KMS-11 (cell line): ENCODE results near the gene FUOM.

ENCODE experiments used
- H2AFZ ChIP-seq: fragments of 200-600 bp; sonication (generic); 2 replicates; pipeline ENCODE4 v1.6.1; 2016; ENCODE audit warnings: antibody characterized with exemption, mixed run types, low read depth
- H3K27ac ChIP-seq: fragments of 200-600 bp; sonication (generic); 2 replicates; pipeline ENCODE4 v1.6.1; 2016; ENCODE audit warnings: mild to moderate bottlenecking, mixed run types
- H3K27me3 ChIP-seq: fragments of 200-600 bp; sonication (generic); 2 replicates; pipeline ENCODE4 v1.6.1; 2017; ENCODE audit warnings: mild to moderate bottlenecking, low read depth, mixed run types, moderate library complexity; ENCODE audit not compliant: insufficient read depth
- H3K36me3 ChIP-seq: fragments of 200-600 bp; sonication (generic); 2 replicates; pipeline ENCODE4 v1.6.1; 2017; ENCODE audit warnings: mild to moderate bottlenecking, mixed run types; ENCODE audit not compliant: insufficient read depth
- H3K4me1 ChIP-seq: fragments of 200-600 bp; sonication (generic); 2 replicates; pipeline ENCODE4 v1.6.1; 2016; ENCODE audit warnings: mild to moderate bottlenecking, low read depth, mixed run types; ENCODE audit not compliant: poor library complexity, severe bottlenecking
- H3K4me2 ChIP-seq: fragments of 200-600 bp; sonication (generic); 2 replicates; pipeline ENCODE4 v1.7.0; 2016; ENCODE audit warnings: mild to moderate bottlenecking, mixed run types
- H3K4me3 ChIP-seq: fragments of 200-600 bp; sonication (generic); IDR thresholded peaks from 2 replicates; pipeline ENCODE4 v1.6.1; 2017; ENCODE audit warnings: low read depth, low read length, mixed read lengths; ENCODE audit not compliant: insufficient read depth
- H3K79me2 ChIP-seq: fragments of 200-600 bp; sonication (generic); 2 replicates; pipeline ENCODE4 v1.6.1; 2016; ENCODE audit warnings: low read depth, mixed run types; ENCODE audit not compliant: insufficient read depth
- H3K9ac ChIP-seq: fragments of 200-600 bp; sonication (generic); 2 replicates; pipeline ENCODE4 v1.6.1; 2016; ENCODE audit warnings: mild to moderate bottlenecking, mixed run types
- H4K20me1 ChIP-seq: fragments of 200-600 bp; sonication (generic); 2 replicates; pipeline ENCODE4 v1.6.1; 2016; ENCODE audit warnings: mild to moderate bottlenecking, mixed run types; ENCODE audit not compliant: insufficient read depth
- TF ChIP-seq, protein P1 (sequence below): fragments of 200-600 bp; sonication (generic); conservative IDR thresholded peaks from 2 replicates; pipeline ENCODE4 v1.6.1; 2017; ENCODE audit warnings: low read depth, mild to moderate bottlenecking, antibody characterized with exemption, low read length, moderate library complexity, mixed read lengths

Gene FUOM

GRCh38 chr10:133361773-133362441, 4.1 kb upstream of the FUOM start:
- Histone ChIP-seq H3K9ac (no peak overlapping the region), H3K27ac (no peak overlapping the region), H3K36me3 (no peaks in the 10 kb centered on the region), H2AFZ (no peak overlapping the region), H3K4me3 (no peak overlapping the region), H3K4me2 (no peak overlapping the region), H3K4me1 (no peaks in the 10 kb centered on the region), H3K79me2 (no peaks in the 10 kb centered on the region), H3K27me3 (no peaks in the 10 kb centered on the region), H4K20me1 (no peaks in the 10 kb centered on the region)
- TF ChIP-seq, protein P1, sequence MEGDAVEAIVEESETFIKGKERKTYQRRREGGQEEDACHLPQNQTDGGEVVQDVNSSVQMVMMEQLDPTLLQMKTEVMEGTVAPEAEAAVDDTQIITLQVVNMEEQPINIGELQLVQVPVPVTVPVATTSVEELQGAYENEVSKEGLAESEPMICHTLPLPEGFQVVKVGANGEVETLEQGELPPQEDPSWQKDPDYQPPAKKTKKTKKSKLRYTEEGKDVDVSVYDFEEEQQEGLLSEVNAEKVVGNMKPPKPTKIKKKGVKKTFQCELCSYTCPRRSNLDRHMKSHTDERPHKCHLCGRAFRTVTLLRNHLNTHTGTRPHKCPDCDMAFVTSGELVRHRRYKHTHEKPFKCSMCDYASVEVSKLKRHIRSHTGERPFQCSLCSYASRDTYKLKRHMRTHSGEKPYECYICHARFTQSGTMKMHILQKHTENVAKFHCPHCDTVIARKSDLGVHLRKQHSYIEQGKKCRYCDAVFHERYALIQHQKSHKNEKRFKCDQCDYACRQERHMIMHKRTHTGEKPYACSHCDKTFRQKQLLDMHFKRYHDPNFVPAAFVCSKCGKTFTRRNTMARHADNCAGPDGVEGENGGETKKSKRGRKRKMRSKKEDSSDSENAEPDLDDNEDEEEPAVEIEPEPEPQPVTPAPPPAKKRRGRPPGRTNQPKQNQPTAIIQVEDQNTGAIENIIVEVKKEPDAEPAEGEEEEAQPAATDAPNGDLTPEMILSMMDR = no peak

GRCh38 chr10:133361227-133361626, 3.4 kb upstream of the FUOM start:
- no peaks in the 10 kb centered on the region for H4K20me1 ChIP-seq
- H3K27me3 ChIP-seq = no peaks in the 10 kb centered on the region
- no peaks in the 10 kb centered on the region for H3K4me1 ChIP-seq
- no peak overlapping the region for H3K27ac ChIP-seq
- H3K9ac ChIP-seq = no peak overlapping the region
- H3K79me2 ChIP-seq = no peaks in the 10 kb centered on the region
- no peaks in the 10 kb centered on the region for H3K36me3 ChIP-seq
- H3K4me2 ChIP-seq = no peak overlapping the region
- no peak overlapping the region for H3K4me3 ChIP-seq
- TF ChIP-seq, protein P1 = no peak
- H2AFZ ChIP-seq = no peak overlapping the region

- Histone ChIP-seq H2AFZ (no peak overlapping the region), H3K27ac (no peak overlapping the region), H4K20me1 (no peaks in the 10 kb centered on the region), H3K9ac (no peak overlapping the region), H3K4me1 (no peaks in the 10 kb centered on the region), H3K4me2 (no peak overlapping the region), H3K36me3 (no peaks in the 10 kb centered on the region), H3K79me2 (no peaks in the 10 kb centered on the region), H3K27me3 (no peaks in the 10 kb centered on the region), H3K4me3 (no peak overlapping the region)
- TF ChIP-seq, protein P1 = no peak
Measured at GRCh38 chr10:133359972-133360610, 2.3 kb upstream of the FUOM start.

DNA sequence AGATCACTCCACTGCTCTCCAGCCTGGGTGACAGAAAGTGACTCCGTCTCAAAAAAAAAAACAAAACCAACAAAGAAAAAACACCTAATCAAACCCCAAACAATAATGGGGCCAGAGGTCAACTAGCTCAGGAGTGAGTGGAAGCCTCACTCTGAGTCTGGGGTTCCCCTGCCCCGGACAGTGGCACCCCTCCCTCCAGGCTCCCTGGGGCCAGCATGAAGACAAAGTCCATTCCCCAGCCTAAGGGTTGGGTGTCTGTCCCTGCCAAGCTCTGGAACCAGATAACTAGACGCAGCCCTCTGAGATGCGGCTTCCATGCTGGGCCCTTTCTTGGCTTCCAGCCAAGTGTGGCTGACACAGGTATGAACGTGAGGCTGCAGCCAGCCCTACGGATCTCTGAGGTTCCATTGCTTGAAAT, 1.7 kb upstream of the FUOM start:
- Histone ChIP-seq H3K4me3 (no peak overlapping the region), H3K4me1 (no peaks in the 10 kb centered on the region), H3K79me2 (no peaks in the 10 kb centered on the region), H3K27me3 (no peaks in the 10 kb centered on the region), H3K36me3 (no peaks in the 10 kb centered on the region), H4K20me1 (no peaks in the 10 kb centered on the region), H3K4me2 (no peak overlapping the region), H3K27ac (no peak overlapping the region), H3K9ac (no peak overlapping the region), H2AFZ (no peak overlapping the region)
- TF ChIP-seq, protein P1 = no peak
